Stimulated activated CD4-positive, alpha-beta T cell treated with anti-CD3 and anti-CD28 coated beads, TNF-alpha, amount 100 ng/mL, for 1 hour (primary cell): Measurements from ENCODE around the gene PSTK.

Experiments
- DNase-seq, 3 donors: peaks; one replicate each; pipeline ENCODE4 v3.0.0-alpha.2; 2020; ENCODE audit warnings: low read depth in 3 of 3, low spot score in 1 of 3

PSTK gene

GRCh38 chr10:122980209-122981065, at the start of gene PSTK:
TSS of gene PSTK (plus strand) at chr10:122980401. CDS start at chr10:122980480, 79 bp downstream.
- DNase-seq: peak; percentile 58 to 78 (median 72)

- DNase-seq: no peak
Observed at GRCh38 chr10:122931088-122931906, 48.9 kb upstream of the PSTK start.

DNA sequence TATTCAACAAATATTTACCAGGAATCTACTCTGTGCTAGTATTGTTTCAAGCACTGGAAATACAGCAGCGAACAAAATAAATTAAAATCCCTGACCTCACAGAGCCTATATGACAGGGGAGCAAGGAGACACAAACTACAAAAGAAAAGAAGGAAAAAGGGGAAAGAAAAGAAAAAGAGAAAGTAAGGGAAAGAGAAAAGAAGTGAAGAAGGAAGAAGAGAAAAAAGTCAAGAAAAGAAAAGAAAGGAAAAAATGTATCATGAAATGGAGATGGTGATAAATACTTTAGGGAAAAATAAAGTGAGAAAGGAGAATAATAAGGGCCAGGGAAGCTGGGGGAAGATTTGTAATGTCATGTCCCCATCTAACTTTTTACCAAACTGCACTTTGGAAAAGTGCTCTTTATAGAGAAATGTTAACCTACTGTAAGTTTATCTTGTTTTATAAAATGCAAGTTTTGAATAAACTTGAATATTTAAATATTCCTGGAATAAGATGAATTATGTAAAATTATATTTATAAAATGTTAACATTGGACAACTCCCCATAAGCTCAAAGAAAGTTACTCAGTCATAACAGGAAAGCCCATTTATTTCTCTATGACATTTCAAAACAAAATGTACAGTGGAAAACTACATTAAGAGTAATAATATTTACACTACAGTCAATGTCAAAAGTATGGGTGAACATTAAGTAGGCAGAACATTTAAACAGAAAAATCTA, 40.9 kb upstream of the PSTK start:
- DNase-seq: no peak

DNA sequence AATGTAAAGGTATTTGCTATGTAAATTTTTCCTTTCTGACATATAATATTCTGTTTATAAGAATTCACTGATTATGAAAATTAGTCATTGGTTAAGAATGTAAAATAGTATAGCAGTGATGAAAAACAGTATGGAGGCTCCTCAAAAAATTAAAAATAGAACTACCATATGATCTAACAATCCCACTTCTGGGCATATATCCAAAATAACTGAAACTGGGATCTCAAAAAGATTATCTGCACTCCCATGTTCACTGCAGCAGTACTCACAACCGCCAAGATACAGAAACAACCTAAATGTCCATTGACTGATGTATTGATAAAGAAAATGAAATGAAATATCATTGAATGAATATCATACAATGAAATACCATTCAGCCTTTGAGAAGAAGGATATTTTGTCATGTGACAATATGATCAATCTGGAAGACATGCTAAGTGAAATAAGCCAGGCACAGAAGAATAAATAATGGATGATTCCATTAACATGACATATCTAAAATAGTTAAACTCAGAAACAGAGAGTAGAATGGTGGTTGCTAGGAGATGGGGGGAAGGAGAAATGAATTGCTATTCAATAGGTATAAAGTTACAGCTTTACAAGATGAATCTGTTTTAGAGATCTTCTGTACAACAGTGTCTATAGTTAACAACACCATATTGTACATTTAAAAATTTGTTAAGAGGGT, 40.2 kb upstream of the PSTK start:
- DNase-seq: no peak

DNA sequence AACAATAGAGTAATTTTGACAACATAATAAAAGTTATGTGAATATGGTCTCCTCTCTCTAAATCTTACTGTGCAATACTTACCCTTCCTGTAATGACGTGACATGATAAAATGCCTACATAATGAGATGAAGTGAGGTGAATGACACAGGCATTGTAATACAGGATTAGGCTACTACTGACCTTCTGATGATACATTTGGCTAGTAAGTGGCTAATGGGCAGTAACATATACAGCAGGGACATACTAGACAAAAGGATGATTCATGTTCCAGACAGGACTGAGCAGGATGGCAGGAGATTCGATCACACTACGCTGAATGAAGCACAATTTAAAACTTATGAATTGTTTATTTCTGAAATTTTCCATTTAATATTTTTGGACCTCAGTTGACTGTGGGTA, 30.9 kb upstream of the PSTK start:
- DNase-seq: no peak

DNA sequence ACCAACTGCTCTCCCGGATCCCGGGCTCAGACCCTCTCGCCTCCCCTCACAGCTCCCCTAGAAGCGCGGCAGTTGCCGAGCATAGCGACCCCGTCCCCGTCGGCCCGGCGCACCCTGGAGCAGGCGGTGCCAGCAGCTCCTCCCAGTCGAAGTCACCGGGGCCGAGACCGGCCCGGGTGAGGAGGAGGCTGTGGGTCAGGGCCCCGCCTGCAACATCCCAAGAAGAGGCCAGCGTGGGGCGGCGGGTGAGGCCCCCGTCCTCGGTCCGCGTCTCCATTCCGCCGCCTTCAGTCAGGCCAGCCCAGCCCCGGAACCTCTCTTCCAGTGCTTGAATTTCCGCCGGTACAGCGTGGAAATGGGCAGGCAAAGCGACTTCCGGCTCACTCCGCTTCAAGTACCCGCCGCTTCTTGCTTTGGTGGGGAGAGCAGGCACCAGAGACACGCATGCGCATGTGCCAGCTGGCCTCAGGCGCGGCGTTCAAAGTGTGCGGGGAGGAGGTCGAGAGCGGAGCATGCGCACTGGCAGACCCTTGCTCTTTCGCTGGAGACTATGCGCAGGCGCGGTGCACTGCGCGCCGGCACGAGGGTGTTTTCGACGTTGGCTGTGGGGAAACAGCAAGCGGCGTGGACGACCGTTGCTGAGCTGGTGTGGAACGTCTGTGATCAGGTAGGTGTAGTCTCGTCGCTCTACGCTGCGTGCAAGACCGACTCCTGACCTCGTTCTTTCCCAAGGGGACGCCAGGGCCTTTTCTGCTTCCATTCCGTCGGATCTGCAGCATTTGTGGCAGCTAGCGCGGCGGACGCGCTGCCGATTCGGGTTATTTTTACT, 26.1 kb upstream of the PSTK start, which contains the start of gene C10orf88:
C10orf88 (minus strand) TSS at position 326 of the 829 bp plus-strand sequence; CDS start at position 277, 49 bp downstream.
- peak; percentile 90 to 96 (median 96) for DNase-seq

DNA sequence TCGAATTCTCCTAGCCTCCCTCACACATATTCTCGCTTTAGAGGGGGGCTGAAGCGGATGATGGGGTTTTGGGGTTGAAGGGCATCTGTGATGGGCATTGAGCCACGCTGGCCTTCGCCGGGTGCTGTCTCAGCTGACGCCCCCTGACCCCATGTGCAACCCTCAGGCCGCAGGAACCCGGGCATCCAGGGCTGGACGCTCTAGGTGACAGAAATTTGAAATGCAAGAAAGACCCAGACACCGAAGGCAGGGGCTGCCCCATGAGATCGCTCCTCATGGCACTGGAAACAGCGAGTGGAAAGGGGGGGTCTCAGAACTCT, 25.5 kb upstream of the PSTK start:
- DNase-seq: no peak

DNA sequence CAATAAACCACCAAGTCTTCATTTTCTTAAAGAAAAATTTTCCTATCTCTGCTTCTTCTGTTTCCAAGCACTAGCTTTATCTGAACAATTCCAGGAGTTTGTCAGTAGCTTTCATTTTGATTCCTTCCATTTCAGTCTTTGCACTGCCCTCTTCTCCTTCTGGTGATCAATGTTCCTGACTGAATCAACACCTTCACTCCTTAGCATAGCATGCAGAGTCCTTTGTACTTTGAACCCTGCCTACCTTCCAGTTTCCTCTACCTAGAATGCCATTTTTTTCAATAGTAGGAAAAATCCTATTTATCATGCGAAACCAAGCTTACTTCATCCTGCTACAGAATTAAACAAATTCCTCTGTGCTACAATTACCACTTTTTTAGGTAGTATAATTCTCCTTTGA, 24.3 kb upstream of the PSTK start:
- no peak for DNase-seq

- no peak for DNase-seq
Observed at GRCh38 chr10:122957474-122957873, 22.7 kb upstream of the PSTK start.

DNA sequence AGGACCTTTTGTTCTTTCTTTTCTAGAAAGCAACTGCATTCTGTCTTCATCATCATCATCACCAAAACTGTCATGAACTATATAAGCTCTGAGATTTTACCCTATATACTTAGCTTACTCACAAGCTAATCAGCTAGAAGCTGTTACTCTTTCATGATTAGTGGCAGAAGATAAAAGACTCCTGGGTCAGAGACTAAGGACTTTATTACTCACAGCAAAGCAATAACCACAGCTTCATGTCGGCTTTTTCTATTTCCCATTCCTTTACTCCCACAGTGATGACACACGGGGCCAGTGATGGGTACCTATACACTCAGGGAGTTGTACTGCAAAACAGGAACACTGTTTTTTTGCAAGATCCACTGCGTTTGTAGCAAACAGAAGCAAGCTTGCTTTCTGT, 17.8 kb upstream of the PSTK start:
- no peak for DNase-seq

GRCh38 chr10:122966879-122967278, 13.3 kb upstream of the PSTK start:
- DNase-seq: no peak

GRCh38 chr10:122968698-122969097, 11.5 kb upstream of the PSTK start:
- no peak for DNase-seq

- no peak for DNase-seq
Observed at GRCh38 chr10:122974023-122974422, 6.2 kb upstream of the PSTK start.

DNA sequence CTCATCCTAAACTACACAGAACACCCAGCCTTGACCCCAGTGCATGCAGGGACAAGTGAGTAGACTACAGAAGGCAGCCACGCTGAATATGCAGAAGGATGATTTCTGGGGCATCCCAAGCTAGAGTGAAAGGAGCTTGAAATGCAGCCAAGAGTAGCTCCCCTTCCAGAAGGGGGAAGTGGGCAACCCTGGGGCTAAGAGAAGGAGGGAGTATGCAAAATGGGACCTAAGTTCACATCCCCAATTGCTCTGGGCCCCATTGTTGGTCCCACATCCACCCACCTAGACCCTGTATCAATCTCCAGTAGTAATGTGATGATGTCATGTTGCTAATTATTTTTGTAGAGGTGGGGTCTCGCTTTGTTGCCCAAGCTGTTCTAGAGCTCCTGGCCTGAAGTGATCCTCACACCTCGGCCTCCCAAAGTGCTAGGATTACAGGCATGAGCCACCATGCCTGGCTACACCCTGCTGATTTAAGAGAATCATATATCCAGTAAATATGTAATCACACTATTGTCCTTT, 5.6 kb upstream of the PSTK start:
- no peak for DNase-seq

GRCh38 chr10:122981066-122981464, 864 bp downstream of the PSTK start:
- DNase-seq: no peak

DNA sequence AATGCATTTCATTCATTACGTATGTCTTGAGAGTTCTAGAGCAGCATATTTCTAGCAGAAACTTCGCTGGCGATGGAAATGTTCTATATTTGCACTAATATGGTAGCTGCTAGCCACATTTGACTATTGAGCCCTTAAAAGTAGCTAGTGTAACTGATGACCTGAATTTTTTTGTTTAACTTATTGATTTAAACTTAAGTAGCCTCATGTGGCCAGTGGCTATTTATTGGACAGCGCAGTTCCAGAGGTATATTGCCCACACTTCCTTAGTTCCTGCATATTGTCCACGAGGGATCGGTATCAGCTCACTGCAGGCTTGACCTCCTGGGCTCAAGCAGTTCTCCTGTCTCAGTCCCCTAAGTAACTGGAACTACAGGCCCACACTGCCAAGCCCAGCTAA, 3.7 kb downstream of the PSTK start:
- no peak for DNase-seq

DNA sequence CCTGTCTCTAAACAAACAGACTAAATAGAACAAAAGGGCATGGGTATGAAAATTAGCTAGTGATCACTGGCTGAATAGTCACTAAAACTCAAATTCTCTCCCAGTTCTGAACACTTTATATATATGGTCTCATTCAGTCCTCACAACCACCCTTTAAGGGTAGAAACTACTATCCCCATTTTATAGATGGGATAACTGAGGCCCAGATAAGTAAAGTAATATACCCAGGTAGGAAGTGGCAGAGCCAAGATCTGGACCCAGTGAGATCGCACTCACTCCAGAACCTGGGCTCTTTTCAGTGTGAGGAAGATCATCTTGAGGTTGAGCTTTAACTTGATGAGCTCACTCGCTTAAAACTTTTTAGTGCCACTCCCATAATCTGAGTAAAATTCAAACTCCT, 4.5 kb downstream of the PSTK start:
- DNase-seq: no peak

DNA sequence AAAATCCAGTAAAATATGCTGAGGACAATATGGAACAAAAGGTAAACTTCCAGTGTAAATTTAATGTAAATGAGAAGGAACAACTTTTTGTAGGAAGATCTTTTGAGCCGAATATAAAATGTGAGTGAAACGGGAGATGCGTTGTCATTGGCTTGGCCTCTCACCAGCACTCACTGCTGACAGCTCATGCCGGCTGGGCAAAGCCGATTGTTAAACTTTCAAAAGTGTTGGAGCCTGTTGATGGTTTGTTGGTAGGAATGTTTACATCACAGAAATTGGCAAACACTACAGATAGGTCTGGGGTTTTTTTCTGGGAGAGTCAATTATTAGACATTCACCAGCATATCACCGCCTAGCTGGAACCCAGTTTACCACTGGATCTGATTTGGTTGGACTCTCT, 6.1 kb downstream of the PSTK start:
- DNase-seq: no peak

- no peak for DNase-seq
Observed at GRCh38 chr10:122988501-122988900, 8.3 kb downstream of the PSTK start.

DNA sequence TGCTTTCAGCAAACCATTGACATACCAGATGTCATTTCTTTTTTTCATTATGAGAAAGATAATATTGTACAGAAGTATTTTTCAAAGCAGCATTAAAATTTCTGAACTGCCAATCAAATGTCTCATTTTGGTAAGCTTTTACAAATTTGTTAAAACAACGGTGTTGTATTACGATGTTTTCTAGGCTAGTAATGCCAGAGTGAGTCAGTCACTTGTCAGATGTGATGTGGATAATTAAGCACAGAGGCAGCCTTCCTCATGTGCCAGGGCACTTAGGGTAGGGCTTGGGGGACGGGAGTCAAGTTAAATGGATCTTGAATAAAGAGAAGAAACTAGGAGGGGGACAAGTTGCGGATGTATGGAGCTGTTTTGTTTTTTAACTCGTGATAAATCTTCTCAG, 10.1 kb downstream of the PSTK start:
- no peak for DNase-seq
